HG02763 (cell line): ENCODE measurements around the gene RIC8A.
"Not testable (repeated sequence)": the region's sequence is repeated elsewhere in the genome, so short reads cannot be mapped to it uniquely, and the experiment has no call there.

Experiments
- ATAC-seq: cut with Tn5 transposase; IDR thresholded peaks from one replicate; pipeline ENCODE4 v1.9.1; 2021; ENCODE audit warnings: mild to moderate bottlenecking, moderate library complexity; ENCODE audit not compliant: unreplicated experiment

The RIC8A gene

DNA sequence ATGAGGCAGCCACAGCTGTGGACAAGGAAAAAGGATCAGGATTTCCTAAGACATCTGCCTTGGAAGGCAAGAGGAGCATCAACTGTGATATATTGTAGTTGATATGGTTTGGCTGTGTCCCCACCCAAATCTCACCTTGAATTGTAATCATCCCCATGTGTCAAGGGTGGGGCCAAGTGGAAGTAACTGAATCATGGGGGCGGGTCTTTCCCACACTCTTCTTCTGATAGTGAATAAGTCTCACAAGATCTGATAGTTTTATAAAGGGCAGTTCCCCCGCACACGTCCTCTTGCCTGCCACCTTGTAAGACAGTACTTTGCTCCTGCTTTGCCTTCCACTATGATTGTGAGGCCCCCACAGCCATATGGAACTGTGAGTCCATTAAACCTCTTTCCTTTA, 10.2 kb downstream of the RIC8A start:
- no peak for ATAC-seq

GRCh38 chr11:218815-219593, 11.5 kb downstream of the RIC8A start:
- ATAC-seq: no peak

- ATAC-seq: not testable (repeated sequence)
These were observed 13.2 kb downstream of the RIC8A start for GRCh38 chr11:220641-221215.

- ATAC-seq: no peak
These were observed 14.0 kb downstream of the RIC8A start for GRCh38 chr11:221539-221938.

DNA sequence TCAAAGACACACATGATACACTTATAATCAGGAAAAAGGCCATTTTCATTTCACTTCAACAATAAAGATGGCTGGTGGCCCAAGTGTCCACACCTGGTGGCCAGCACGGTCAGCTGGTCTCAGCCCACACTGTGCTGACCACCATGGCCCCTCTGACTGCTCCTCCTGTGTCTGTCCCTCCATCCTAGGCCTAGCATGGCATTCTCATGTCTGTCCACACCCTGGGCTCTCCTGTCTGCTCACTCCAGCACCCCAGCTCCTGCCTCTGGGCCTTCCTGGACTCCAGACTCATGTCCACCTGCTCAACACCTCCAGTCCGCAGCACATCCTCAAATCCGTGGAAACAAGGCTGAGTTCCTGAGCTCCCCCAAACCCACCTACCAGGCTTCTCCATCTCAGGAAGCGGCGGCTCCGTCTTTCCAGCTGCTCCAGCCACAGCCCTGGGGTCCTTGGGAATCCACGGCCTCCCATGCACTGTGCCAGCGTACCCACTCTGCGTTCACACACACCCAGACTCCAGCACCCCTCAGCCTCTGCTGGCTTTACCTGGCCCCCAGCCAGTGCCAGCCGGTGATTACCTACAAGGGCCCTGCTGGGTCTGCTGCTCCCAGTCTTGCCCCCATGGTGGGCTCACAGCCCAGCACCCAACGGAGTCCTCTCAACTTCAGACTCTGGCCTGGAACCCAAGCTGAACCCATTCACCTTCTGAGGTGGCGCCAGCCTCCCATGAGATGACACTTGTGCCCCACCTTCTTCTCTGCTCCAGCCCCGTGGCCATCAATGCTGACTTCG, 14.7 kb downstream of the RIC8A start:
- ATAC-seq: no peak

- ATAC-seq: no peak
These were observed 15.7 kb downstream of the RIC8A start for GRCh38 chr11:223026-223789.

GRCh38 chr11:223884-224283, 16.4 kb downstream of the RIC8A start:
- ATAC-seq: no peak

GRCh38 chr11:224424-224823, 16.9 kb downstream of the RIC8A start:
- ATAC-seq: no peak

DNA sequence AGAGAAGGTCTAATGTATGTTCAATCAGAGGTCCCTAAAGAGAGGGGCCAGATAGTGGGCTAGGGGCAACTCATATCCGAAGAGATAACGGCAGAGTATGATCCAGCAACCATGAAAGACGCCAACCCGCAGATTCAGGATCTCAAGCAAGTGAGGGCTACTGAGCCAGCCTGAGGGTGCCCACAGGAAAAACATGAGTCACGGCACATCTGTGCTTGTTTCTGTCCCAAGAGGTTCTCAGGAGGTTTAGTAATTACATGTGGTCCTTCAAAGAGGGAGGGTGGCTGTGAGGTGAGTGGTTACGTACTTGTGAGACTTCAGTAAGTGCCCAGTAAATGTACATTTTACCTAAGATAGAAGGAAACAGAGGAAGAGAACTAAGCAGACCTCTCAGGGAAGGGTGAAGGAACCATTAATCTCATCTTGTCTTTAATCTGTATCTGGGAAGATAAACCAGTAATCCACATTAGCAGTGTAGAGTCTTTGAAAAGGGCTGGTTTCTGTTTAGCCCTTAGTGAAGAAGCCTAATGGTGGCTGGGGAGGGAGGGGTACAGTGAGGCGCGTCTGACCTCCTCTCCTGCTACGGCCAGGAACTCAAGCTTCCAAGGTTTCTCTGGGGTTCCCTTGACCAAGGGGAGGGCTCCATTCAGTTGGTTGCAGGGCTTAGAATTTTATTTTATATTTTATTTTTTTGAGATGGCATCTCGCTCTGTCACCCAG, 18.4 kb downstream of the RIC8A start:
- ATAC-seq: peak; percentile 50

- ATAC-seq: no peak
These were observed 20.4 kb downstream of the RIC8A start for GRCh38 chr11:227824-228379.

DNA sequence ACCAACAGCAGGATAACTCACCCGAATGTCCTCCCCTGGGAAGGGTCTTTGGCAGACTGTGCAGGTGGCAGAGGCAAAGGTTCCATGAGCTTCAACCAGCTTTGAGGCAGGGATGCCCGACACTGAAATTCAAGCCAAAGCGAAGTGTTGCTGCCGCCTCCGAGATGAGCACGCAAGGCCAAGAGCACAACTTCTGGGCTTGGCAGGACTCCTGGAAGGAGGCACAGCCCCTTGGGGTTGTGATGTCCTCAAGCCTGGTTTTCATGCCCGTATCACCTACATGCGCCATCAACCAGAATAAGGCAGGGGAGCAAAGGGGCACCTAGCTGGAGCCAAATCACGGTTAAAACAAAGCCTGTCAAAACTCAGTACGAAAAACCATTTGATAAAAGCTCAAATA, 22.9 kb downstream of the RIC8A start:
- no peak for ATAC-seq

- ATAC-seq: no peak
These were observed 25.5 kb downstream of the RIC8A start for GRCh38 chr11:232783-233565.

DNA sequence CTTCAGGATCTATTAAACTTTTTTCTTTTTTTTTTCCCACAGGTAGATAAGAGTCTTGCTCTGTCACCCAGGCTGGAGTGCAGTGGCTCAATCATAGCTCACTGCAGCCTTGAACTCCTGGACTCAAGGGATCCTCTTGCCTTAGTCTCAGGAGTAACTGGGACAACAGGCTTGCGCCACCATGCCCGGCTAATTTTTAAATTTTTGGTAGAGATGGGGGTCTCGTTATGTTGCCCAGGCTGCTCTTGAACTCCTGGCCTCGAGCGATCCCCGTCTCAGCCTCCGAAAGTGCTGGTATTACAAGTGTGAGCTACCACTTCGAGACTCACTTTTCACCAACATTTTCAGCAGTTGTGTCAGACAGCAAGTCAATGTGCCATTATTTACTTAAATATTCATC, 27.7 kb downstream of the RIC8A start:
- ATAC-seq: no peak

GRCh38 chr11:235609-235996, 28.1 kb downstream of the RIC8A start:
- ATAC-seq: no peak

DNA sequence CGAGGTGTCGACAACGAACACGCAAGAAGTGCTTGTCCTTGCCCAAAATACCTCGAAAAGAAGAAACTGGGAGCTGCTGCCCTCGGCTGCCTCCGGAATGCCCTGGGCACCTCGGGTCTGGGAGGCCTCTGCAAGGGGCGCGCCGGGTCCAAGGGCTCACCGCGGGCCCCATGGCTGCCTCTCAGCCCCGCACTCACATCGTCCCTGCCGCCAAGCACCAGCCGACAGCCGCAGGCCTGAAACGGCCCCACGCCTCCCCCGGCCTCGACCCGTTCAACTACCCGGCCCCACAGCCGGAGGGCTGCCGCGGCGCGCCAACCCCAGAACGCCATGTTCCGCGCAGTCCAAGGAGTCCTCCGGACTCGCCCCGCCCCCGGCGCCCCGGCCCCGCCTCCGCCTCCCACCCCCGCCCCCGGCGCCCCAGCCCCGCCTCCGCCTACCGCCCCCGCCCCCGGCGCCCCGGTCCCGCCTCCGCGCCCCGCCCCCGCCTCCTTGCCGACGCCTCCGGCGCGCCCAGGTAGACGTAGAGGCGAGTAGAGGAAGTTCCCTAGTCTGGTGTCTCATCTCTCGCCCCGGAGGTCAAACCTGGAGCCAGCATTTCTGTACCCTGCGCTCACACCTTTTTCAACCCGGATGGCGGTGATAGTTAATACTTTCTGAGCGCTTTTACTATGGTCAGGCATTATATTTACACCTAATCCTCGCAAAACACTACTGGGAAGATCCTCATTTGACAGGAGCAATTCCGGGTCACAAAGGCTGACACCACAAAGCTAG, 28.7 kb downstream of the RIC8A start, which contains the start of gene SIRT3:
Gene SIRT3 (minus strand): TSS at position 346 of the 777 bp plus-strand sequence. CDS start 14 bp downstream, at position 332.
- peak; percentile 78 for ATAC-seq

DNA sequence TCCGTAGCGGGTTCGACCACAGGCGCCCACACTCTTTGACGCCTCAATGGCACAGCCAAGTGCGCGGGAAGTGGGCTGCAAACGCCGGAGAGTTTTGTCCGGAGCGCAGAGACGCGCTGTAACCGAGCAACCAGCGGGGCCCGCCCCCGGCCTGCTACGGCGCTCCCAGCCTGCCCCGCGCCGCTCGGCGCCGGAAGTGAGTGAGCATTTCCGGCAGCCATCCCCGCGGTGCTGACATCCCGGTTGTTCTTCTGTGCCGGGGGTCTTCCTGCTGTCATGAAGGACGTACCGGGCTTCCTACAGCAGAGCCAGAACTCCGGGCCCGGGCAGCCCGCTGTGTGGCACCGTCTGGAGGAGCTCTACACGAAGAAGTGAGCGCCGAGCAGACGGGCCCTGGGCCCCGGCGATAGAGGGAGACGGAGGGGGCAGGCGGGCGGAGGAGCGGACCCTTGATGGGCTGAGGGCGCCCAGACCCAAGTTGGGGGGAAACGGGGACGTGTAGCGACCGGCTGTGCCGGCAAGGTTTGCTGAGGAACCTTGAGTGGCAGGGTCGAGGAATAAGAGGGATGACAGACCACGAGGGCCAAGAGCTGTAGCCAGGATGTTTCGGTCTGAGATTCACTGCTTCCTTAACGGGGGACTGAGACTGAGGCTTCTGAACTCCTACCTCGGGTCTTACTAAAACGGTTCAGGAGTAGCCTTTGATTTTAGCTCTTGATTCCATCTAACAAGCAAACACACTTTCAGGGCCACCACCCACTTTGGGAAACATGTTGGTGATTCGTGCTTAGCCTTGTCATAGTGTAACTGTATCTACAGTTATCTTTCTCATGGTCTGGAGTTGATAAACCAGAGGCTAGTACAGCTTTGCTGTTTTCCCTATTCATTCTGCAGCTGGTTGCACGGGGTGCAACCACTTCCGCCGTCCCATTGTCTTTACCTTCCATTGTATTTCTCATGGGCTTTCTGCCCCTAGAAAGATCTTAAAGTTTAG, 29.6 kb downstream of the RIC8A start, which contains the start of gene PSMD13:
Gene PSMD13 (plus strand): TSS at position 203 of the 994 bp plus-strand sequence. CDS start 74 bp downstream, at position 277.
- peak; percentile 79 for ATAC-seq

DNA sequence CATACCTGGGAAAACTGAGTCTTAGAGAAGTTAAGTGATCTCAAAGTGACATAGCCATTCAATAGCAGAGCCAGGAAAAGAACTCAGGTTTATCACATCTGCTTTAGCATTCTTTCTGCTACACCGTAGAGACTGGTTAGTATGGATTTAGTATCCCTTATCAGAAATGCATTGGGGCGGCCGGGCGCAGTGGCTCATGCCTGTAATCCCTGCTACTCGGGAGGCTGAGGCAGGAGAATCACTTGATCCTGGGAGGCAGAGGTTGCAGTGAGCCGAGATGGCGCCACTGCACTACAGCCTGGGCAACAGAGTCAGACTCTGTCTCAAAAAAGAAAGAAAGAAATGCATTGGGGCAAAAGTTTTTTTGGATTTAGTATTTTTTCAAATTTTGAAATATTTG, 30.8 kb downstream of the RIC8A start:
- not testable (repeated sequence) for ATAC-seq
